Liver (tissue), 3 donors: ENCODE measurements around the gene ALK.

Experiments
- ATF3 ChIP-seq: IDR thresholded peaks from 2 replicates; pipeline ENCODE4 v1.6.1; 2016; ENCODE audit warnings: antibody characterized with exemption
- CTCF ChIP-seq: fragments of 150-350 bp; IDR thresholded peaks from 2 replicates; pipeline ENCODE4 v1.5.1; 2017; ENCODE audit warnings: improper control_type of control experiment, low read depth, low read length; ENCODE audit not compliant: missing input control
- EGR1 ChIP-seq, 2 donors: IDR thresholded peaks; 2 replicates each; pipeline ENCODE4 v1.6.1; 2016 to 2018; ENCODE audit warnings: antibody characterized with exemption in 2 of 2, low read depth in 2 of 2
- JUND ChIP-seq, 2 donors: IDR thresholded peaks; 2 replicates each; pipeline ENCODE4 v1.6.1; 2016; ENCODE audit warnings: antibody characterized with exemption in 2 of 2
- YY1 ChIP-seq: IDR thresholded peaks from 2 replicates; pipeline ENCODE4 v1.6.1; 2016; ENCODE audit warnings: antibody characterized with exemption, mild to moderate bottlenecking
- ZBTB33 ChIP-seq: IDR thresholded peaks from 2 replicates; pipeline ENCODE4 v1.6.1; 2016; ENCODE audit warnings: antibody characterized with exemption
- donor health status: healthy.
- donor health status: healthy.

- no peak for TF ChIP-seq ATF3
- TF ChIP-seq EGR1 (IDR thresholded peaks at IDR 0.05; ENCODE audit: low read depth in 2 of 2), result no peak
- TF ChIP-seq CTCF, result no peak
- no peak for TF ChIP-seq JUND (IDR thresholded peaks at IDR 0.05)
- no peak for TF ChIP-seq ZBTB33
- no peak for TF ChIP-seq YY1
These were observed 436.3 kb downstream of the ALK start for GRCh38 chr2:29485117-29485516.
